ENCODE measurements around the gene PGAP2.
A peak's percentile ranks its signal among the peaks of the same experiment; 100 is the strongest.
"Not testable (repeated sequence)": the region's sequence is repeated elsewhere in the genome, so short reads cannot be mapped to it uniquely, and the experiment has no call there.

The PGAP2 gene

GRCh38 chr11:3803726-3804495, 4.4 kb upstream of the PGAP2 start:
- no peak for DNase-seq (ENCODE audit: low read depth in 3 of 3)

GRCh38 chr11:3808861-3809623, 682 bp downstream of the PGAP2 start:
- no peak for DNase-seq (ENCODE audit: low read depth in 3 of 3)

DNA sequence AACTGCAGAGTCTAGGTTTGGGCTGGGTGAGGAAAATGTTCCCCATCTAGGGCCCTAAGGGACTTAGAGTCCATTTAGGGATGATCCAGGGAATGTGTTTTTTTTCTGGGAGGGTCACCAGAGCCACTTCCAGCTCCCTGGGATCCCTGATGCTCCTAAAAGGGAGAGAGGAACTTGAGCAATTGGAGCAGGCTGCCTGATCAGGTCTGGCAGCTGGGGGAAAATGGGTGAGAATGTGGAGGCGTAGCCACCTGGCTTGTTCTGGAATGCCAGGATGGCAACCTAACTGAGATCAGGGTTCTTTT, 1.2 kb downstream of the PGAP2 start:
- DNase-seq (ENCODE audit: low read depth in 3 of 3) = no peak

- DNase-seq (ENCODE audit: low read depth in 3 of 3) = no peak
Observed at GRCh38 chr11:3810446-3810845, 2.1 kb downstream of the PGAP2 start.

- no peak for DNase-seq (ENCODE audit: low read depth in 3 of 3)
Observed at GRCh38 chr11:3810951-3811350, 2.6 kb downstream of the PGAP2 start.

DNA sequence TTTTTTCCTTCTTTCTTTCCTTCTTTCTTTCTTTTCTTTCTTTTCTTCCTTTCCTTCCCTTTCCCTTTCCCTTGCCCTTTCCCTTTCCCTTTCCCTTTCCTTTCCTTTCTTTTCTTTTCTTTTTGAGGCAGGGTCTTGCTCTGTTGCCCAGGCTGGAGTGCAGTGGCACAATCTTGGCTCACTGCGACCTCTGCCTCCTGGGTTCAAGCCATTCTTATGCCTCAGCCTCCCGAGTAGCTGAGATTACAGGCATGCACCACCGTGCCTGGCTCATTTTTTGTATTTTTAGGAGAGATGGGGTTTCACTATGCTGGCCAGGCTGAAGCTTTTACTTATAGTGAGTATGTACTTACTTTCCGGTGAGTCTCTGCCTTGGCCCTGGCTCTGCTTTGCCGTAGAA, 6.5 kb downstream of the PGAP2 start:
- not testable (repeated sequence) for DNase-seq (ENCODE audit: low read depth in 3 of 3)

- no peak for DNase-seq (ENCODE audit: low read depth in 3 of 3)
Observed at GRCh38 chr11:3815845-3816244, 7.5 kb downstream of the PGAP2 start.

- DNase-seq (ENCODE audit: low read depth in 3 of 3) = no peak
Observed at GRCh38 chr11:3816673-3817072, 8.3 kb downstream of the PGAP2 start.

DNA sequence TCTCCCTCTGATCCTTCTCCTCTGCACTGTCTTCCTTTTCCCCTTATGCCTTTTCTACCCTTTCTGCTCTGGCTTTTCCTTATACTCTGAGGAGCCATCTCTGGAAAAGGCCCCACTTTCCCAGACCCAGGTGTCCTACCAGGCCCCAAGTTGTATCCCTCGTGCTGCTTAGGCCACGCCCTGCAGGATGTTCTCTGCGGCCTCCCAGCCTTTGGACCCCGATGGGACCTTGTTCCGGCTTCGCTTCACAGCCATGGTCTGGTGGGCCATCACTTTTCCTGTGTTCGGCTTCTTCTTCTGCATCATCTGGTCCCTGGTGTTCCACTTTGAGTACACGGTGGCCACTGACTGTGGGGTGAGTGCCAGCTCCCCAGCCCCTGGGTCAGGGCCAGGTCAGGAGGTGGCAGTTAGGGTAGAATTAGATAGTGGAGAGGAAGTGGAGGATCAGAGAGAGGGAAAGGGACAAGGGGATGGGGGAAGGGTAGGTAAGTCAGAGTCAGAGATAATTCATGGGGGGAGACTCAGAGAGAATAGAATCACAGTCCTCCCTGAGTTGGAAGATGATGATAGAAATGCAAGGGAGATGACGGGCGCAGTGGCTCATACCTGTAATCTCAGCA, 8.9 kb downstream of the PGAP2 start:
- no peak for DNase-seq (ENCODE audit: low read depth in 3 of 3)

DNA sequence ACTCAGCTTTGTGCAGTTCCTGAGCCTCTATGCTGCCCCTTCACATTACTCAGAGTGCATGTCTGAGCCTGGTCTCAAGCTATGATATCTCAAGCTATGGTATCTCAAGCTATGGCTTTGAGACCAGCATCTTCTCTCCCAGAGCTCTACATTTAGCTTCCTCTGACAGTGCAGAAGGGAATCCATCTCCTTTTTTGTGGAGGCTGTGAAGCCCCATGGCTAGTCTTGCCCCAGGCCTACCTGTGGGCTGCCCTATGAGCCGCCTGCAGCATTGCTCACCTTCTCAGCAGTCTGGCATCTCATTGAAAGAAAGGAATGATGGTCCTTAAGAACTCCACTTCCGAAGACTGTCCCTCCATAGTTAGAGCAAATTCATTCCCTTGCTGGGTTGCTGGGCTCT, 12.6 kb downstream of the PGAP2 start:
- no peak for DNase-seq (ENCODE audit: low read depth in 3 of 3)

GRCh38 chr11:3822312-3822711, 14.0 kb downstream of the PGAP2 start:
- no peak for DNase-seq (ENCODE audit: low read depth in 3 of 3)

DNA sequence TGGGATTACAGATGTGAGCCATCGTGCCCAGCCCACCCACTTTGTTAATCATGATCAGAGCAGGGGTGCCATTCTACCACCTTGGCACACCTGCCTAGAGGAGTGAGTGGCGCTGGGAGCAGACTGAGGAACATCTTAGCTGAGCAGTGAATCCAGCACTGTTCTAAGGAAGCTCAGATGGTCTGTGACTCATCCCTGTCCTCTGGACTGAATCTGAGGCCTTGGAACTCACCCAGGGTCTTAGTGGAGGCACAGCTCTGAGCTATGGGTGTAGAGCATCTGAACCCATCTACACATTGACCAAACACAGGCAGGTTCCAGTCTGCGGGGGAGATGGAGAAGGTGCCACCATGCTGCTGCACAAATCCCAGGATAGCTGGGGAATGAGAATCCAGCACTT, 14.9 kb downstream of the PGAP2 start:
- no peak for DNase-seq (ENCODE audit: low read depth in 3 of 3)

GRCh38 chr11:3823762-3824506, 15.6 kb downstream of the PGAP2 start:
- no peak for DNase-seq (ENCODE audit: low read depth in 3 of 3)

GRCh38 chr11:3824714-3825472, 16.5 kb downstream of the PGAP2 start:
- DNase-seq (ENCODE audit: low read depth in 3 of 3) = peak; percentile 61 to 73 (median 68)

- DNase-seq (ENCODE audit: low read depth in 3 of 3) = no peak
Observed at GRCh38 chr11:3825473-3826154, 17.3 kb downstream of the PGAP2 start.

- DNase-seq (ENCODE audit: low read depth in 3 of 3) = no peak
Observed at GRCh38 chr11:3826721-3827120, 18.4 kb downstream of the PGAP2 start.

DNA sequence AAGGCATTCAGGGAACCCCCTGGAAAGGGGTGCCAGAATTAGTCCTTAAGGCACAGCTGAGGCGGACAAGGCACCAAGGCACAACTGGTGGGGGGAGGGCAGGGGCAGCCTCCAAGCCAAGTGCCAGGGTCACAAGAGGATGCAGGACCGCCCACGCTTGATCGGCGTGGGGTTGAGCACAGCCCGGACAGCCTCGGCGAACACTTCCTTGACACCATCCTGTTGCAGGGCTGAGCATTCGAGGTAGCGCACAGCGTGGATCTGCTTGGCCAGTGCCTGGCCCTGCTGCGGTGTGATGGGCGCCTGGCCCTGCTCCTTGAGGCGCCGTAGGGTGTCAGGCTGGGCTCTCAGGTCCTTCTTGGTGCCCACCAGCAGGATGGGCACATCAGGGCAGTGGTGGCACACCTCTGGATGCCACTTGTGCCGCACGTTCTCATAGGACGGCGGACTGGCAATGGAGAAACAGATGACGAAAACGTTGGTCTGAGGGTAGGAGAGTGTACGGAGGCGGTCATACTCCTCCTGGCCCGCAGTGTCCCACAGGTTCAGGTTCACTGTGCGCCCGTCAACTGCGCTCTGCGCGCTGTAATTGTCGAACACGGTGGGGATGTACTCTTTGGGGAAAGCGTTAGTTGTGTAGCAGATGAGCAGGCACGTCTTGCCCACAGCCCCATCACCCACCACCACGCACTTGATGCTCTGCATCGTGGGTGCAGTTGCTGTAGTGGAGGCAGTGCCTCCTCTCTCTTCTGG, 19.2 kb downstream of the PGAP2 start:
- DNase-seq (ENCODE audit: low read depth in 3 of 3) = no peak

DNA sequence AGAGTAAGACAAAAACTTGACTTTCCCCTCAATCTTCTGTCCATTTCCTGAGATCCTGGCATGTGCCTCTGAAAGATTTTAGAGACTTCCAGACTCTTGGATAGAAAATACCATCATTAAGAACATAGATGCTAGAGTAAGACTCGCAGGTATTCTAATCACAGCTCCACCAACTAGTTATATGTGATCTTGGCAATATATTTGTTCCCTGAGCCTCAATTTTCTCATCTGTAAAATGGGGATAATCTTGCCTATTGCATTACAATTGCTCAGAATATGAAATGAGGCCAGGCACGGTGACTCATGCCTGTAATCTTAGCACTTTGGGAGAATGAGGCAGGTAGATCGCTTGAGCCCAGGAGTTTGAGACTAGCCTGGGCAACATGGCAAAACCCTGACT, 21.7 kb downstream of the PGAP2 start:
- no peak for DNase-seq (ENCODE audit: low read depth in 3 of 3)

GRCh38 chr11:3830730-3831129, 22.4 kb downstream of the PGAP2 start:
- no peak for DNase-seq (ENCODE audit: low read depth in 3 of 3)

Measured in stimulated activated CD4-positive, alpha-beta T cell treated with anti-CD3 and anti-CD28 coated beads, TNF-alpha, amount 100 ng/mL, for 4 hours (primary cell).